Measurements from ENCODE around the gene JAZF1.

JAZF1 gene

DNA sequence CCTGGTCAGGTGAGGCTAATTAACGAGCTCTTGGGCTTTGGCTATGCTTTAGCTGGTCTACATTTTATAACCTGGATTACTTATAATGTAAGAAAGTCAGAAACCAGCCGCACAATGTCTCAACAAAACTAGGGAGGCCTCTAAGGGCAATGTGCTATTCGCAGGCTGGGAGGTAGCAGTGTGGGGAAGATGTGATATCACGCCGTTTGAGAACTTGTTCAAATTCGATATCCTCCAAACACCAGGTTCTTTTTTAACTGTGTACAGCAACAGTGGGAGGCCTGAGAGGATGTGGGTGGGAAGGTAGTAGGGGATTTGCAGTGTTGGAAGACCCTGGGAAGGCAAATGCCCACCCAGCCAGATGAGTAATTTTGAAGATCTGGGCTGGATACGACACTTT is 184.5 kb downstream of the JAZF1 start:
- TF ChIP-seq, protein P1, sequence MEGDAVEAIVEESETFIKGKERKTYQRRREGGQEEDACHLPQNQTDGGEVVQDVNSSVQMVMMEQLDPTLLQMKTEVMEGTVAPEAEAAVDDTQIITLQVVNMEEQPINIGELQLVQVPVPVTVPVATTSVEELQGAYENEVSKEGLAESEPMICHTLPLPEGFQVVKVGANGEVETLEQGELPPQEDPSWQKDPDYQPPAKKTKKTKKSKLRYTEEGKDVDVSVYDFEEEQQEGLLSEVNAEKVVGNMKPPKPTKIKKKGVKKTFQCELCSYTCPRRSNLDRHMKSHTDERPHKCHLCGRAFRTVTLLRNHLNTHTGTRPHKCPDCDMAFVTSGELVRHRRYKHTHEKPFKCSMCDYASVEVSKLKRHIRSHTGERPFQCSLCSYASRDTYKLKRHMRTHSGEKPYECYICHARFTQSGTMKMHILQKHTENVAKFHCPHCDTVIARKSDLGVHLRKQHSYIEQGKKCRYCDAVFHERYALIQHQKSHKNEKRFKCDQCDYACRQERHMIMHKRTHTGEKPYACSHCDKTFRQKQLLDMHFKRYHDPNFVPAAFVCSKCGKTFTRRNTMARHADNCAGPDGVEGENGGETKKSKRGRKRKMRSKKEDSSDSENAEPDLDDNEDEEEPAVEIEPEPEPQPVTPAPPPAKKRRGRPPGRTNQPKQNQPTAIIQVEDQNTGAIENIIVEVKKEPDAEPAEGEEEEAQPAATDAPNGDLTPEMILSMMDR (conservative IDR thresholded peaks at IDR 0.05; ENCODE audit: low read depth, low read length): no peak
- Histone ChIP-seq H3K36me3 (ENCODE audit: insufficient read depth) (no peaks in the 10 kb centered on the region), H3K27me3 (ENCODE audit: insufficient read depth, low read depth) (no peaks in the 10 kb centered on the region), H3K9ac (no peak overlapping the region), H2AFZ (ENCODE audit: low read depth) (no peak overlapping the region), H4K20me1 (ENCODE audit: insufficient read depth) (no peaks in the 10 kb centered on the region), H3K27ac (no peak overlapping the region), H3K79me2 (ENCODE audit: insufficient read depth, low read depth) (no peaks in the 10 kb centered on the region), H3K4me1 (ENCODE audit: low read depth, poor library complexity, severe bottlenecking) (peaks cover 8% of the 10 kb centered on the region), H3K4me2 (no peak overlapping the region), H3K4me3 (IDR thresholded peaks at IDR 0.05; ENCODE audit: insufficient read depth, low read depth, low read length) (no peak overlapping the region)

GRCh38 chr7:27995228-27995627 is 185.4 kb downstream of the JAZF1 start:
- no peak overlapping the region for H3K4me2 ChIP-seq
- no peak overlapping the region for H3K27ac ChIP-seq
- H3K9ac ChIP-seq: no peak overlapping the region
- H3K4me3 ChIP-seq (IDR thresholded peaks at IDR 0.05; ENCODE audit: insufficient read depth, low read depth, low read length): no peak overlapping the region
- no peaks in the 10 kb centered on the region for H3K27me3 ChIP-seq (ENCODE audit: insufficient read depth, low read depth)
- no peaks in the 10 kb centered on the region for H3K36me3 ChIP-seq (ENCODE audit: insufficient read depth)
- TF ChIP-seq, protein P1 (conservative IDR thresholded peaks at IDR 0.05; ENCODE audit: low read depth, low read length): no peak
- H3K79me2 ChIP-seq (ENCODE audit: insufficient read depth, low read depth): no peaks in the 10 kb centered on the region
- no peaks in the 10 kb centered on the region for H4K20me1 ChIP-seq (ENCODE audit: insufficient read depth)
- H2AFZ ChIP-seq (ENCODE audit: low read depth): no peak overlapping the region
- peaks cover 16% of the 10 kb centered on the region for H3K4me1 ChIP-seq (ENCODE audit: low read depth, poor library complexity, severe bottlenecking)

- Histone ChIP-seq H3K27ac (no peak overlapping the region), H3K79me2 (ENCODE audit: insufficient read depth, low read depth) (no peaks in the 10 kb centered on the region), H3K4me3 (IDR thresholded peaks at IDR 0.05; ENCODE audit: insufficient read depth, low read depth, low read length) (no peak overlapping the region), H3K4me2 (no peak overlapping the region), H3K4me1 (ENCODE audit: low read depth, poor library complexity, severe bottlenecking) (peaks cover 16% of the 10 kb centered on the region), H4K20me1 (ENCODE audit: insufficient read depth) (no peaks in the 10 kb centered on the region), H3K9ac (no peak overlapping the region), H3K27me3 (ENCODE audit: insufficient read depth, low read depth) (no peaks in the 10 kb centered on the region), H2AFZ (ENCODE audit: low read depth) (no peak overlapping the region), H3K36me3 (ENCODE audit: insufficient read depth) (no peaks in the 10 kb centered on the region)
- TF ChIP-seq, protein P1 (conservative IDR thresholded peaks at IDR 0.05; ENCODE audit: low read depth, low read length): no peak
Measured at GRCh38 chr7:27994639-27995038, 186.0 kb downstream of the JAZF1 start.

GRCh38 chr7:27992755-27993493 is 187.7 kb downstream of the JAZF1 start:
- Histone ChIP-seq H2AFZ (ENCODE audit: low read depth) (no peak overlapping the region), H3K27me3 (ENCODE audit: insufficient read depth, low read depth) (no peaks in the 10 kb centered on the region), H3K79me2 (ENCODE audit: insufficient read depth, low read depth) (no peaks in the 10 kb centered on the region), H3K4me2 (no peak overlapping the region), H3K36me3 (ENCODE audit: insufficient read depth) (no peaks in the 10 kb centered on the region), H4K20me1 (ENCODE audit: insufficient read depth) (no peaks in the 10 kb centered on the region), H3K27ac (no peak overlapping the region), H3K9ac (no peak overlapping the region), H3K4me3 (IDR thresholded peaks at IDR 0.05; ENCODE audit: insufficient read depth, low read depth, low read length) (no peak overlapping the region), H3K4me1 (ENCODE audit: low read depth, poor library complexity, severe bottlenecking) (peaks cover 16% of the 10 kb centered on the region)
- TF ChIP-seq, protein P1 (conservative IDR thresholded peaks at IDR 0.05; ENCODE audit: low read depth, low read length): no peak
